GM18526 (cell line): ENCODE results near the gene OR52E5.

ENCODE experiments used
- POLR2A ChIP-seq: IDR thresholded peaks from 3 replicates; pipeline ENCODE4 v1.6.1; 2011; ENCODE audit not compliant: insufficient read length; ENCODE audit errors: extremely low read depth

OR52E5 gene

GRCh38 chr11:5928271-5928670, 35.3 kb downstream of the OR52E5 start:
- no peak for TF ChIP-seq POLR2A

- TF ChIP-seq POLR2A, result no peak
These were observed 35.8 kb downstream of the OR52E5 start for GRCh38 chr11:5928811-5929210.

GRCh38 chr11:5929571-5930368, 36.8 kb downstream of the OR52E5 start:
- no peak for TF ChIP-seq POLR2A

GRCh38 chr11:5930614-5931013, 37.6 kb downstream of the OR52E5 start:
- TF ChIP-seq POLR2A, result no peak

GRCh38 chr11:5931061-5931460, 38.1 kb downstream of the OR52E5 start:
- no peak for TF ChIP-seq POLR2A

- no peak for TF ChIP-seq POLR2A
These were observed 39.7 kb downstream of the OR52E5 start for GRCh38 chr11:5932671-5933070.

GRCh38 chr11:5933116-5933515, 40.1 kb downstream of the OR52E5 start:
- TF ChIP-seq POLR2A, result no peak

- no peak for TF ChIP-seq POLR2A
These were observed 45.0 kb downstream of the OR52E5 start for GRCh38 chr11:5937868-5938602.

GRCh38 chr11:5938603-5938965, 45.6 kb downstream of the OR52E5 start:
- TF ChIP-seq POLR2A, result no peak

GRCh38 chr11:5940748-5941147, 47.7 kb downstream of the OR52E5 start:
- TF ChIP-seq POLR2A, result no peak

GRCh38 chr11:5941951-5942350, 48.9 kb downstream of the OR52E5 start, which contains the start of gene OR56A3:
Gene OR56A3 (plus strand): TSS chr11:5942251. CDS start chr11:5947347, 5,096 bp downstream.
- no peak for TF ChIP-seq POLR2A
